GM19328 (cell line): ENCODE data around the gene ASPRV1.
"Not testable (repeated sequence)": the region's sequence is repeated elsewhere in the genome, so short reads cannot be mapped to it uniquely, and the experiment has no call there.

ENCODE experiments used
- ATAC-seq: cut with Tn5 transposase; IDR thresholded peaks from one replicate; pipeline ENCODE4 v1.9.1; 2021; ENCODE audit warnings: mild to moderate bottlenecking, moderate library complexity; ENCODE audit not compliant: unreplicated experiment

The ASPRV1 gene

GRCh38 chr2:69961496-69961895 lies at the start of gene ASPRV1:
Gene ASPRV1 (minus strand): TSS chr2:69961631. CDS start chr2:69961436, 195 bp downstream.
- no peak for ATAC-seq

GRCh38 chr2:70010576-70011111 lies 49.2 kb upstream of the ASPRV1 start:
- no peak for ATAC-seq

- no peak for ATAC-seq
These were observed 48.5 kb upstream of the ASPRV1 start for GRCh38 chr2:70009762-70010575.

- ATAC-seq = no peak
These were observed 46.9 kb upstream of the ASPRV1 start for GRCh38 chr2:70008290-70008689.

- ATAC-seq = no peak
These were observed 45.7 kb upstream of the ASPRV1 start for GRCh38 chr2:70007151-70007550.

GRCh38 chr2:70006447-70006784 lies 45.0 kb upstream of the ASPRV1 start:
- ATAC-seq = no peak

- ATAC-seq = no peak
These were observed 44.5 kb upstream of the ASPRV1 start for GRCh38 chr2:70005752-70006446.

GRCh38 chr2:70005216-70005615 lies 43.8 kb upstream of the ASPRV1 start:
- ATAC-seq = no peak

- no peak for ATAC-seq
These were observed 41.8 kb upstream of the ASPRV1 start for GRCh38 chr2:70003093-70003830.

GRCh38 chr2:70002241-70002899 lies 40.9 kb upstream of the ASPRV1 start:
- no peak for ATAC-seq

GRCh38 chr2:70000529-70000928 lies 39.1 kb upstream of the ASPRV1 start:
- ATAC-seq = not testable (repeated sequence)

GRCh38 chr2:69998761-69999160 lies 37.3 kb upstream of the ASPRV1 start:
- no peak for ATAC-seq

- ATAC-seq = no peak
These were observed 35.8 kb upstream of the ASPRV1 start for GRCh38 chr2:69997015-69997830.

GRCh38 chr2:69995511-69995910 lies 34.1 kb upstream of the ASPRV1 start:
- ATAC-seq = no peak

- no peak for ATAC-seq
These were observed 32.7 kb upstream of the ASPRV1 start for GRCh38 chr2:69994166-69994565.

GRCh38 chr2:69993708-69994107 lies 32.3 kb upstream of the ASPRV1 start:
- no peak for ATAC-seq

GRCh38 chr2:69993048-69993565 lies 31.7 kb upstream of the ASPRV1 start:
- no peak for ATAC-seq

GRCh38 chr2:69992310-69993047 lies 31.0 kb upstream of the ASPRV1 start:
- ATAC-seq = no peak

- no peak for ATAC-seq
These were observed 28.1 kb upstream of the ASPRV1 start for GRCh38 chr2:69989441-69990105.
